Measurements from ENCODE around the gene SEPHS1. TPM values are rescaled to one million over a fixed set of nuclear protein-coding genes. Genes with fewer than 3 reads are reported as not detected.
"Not testable (repeated sequence)": the region's sequence is repeated elsewhere in the genome, so short reads cannot be mapped to it uniquely, and the experiment has no call there.

Gene SEPHS1
- polyA plus RNA-seq, 1 of the 3 experiments (the other 2 are of a cell fraction) = 64.8 TPM

DNA sequence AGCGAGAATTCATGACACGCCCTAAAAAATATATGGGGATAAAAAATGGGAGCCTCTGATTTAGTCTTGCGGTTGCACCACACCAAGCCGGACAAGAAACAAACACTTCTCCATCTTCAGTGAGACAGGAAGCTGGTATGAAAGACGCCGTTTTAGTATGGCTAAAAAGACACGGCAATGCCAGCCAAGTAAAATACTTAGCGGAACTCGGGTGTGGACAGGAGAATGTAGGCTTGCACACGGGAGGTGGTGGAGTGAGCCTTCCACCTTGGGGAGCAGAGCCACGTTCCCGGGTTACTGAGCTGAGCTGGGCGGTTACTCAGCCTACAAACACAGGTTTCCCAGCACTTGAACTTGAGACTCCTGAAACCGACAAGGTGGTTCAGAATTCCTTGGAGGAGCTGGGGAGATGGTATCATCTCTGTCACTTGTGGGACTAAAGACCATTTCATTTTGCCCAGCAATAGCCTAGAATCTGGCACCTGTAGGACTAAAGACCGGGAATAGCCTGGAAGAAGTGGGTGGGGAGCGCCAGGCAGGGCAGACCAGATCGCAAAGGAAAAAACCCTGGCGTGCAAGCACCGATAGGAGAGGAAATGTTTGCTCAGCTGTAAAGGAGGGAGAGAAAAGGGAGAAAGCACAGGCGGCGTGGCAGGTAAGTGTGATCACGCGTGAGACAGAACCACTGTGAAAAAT, 34.8 kb upstream of the SEPHS1 start:
- peak overlapping the region; percentile 83 for H3K4me2 ChIP-seq

DNA sequence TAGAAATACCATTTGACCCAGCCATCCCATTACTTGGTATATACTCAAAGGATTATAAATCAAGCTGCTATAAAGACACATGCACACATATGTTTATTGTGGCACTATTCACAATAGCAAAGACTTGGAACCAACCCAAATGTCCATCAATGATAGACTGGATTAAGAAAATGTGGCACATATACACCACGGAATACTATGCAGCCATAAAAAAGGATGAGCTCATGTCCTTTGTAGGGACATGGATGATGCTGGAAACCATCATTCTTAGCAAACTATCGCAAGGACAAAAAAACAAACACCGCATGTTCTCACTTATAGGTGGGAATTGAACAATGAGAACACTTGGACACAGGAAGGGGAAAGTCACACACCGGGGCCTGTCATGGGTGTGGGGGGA, 31.0 kb upstream of the SEPHS1 start:
- H3K79me2 ChIP-seq (ENCODE audit: insufficient read depth); H3K9ac ChIP-seq; H3K4me2 ChIP-seq; H2AFZ ChIP-seq (ENCODE audit: low read depth); POLR2A ChIA-PET; H3K36me3 ChIP-seq (replicated peaks in 1 of 2; ENCODE audit: control insufficient read depth in 1 of 2, insufficient read depth in 2 of 2, low read length in 1 of 2); H3F3A ChIP-seq (replicated peaks; ENCODE audit: insufficient read depth); H3K4me1 ChIP-seq (ENCODE audit: control insufficient read depth in 1 of 2, insufficient read depth in 2 of 2, low read depth in 1 of 2, low read length in 1 of 2); DNase-seq; H3K9me2 ChIP-seq; H3K9me3 ChIP-seq; H4K20me1 ChIP-seq (ENCODE audit: insufficient read depth); H3K4me3 ChIP-seq (ENCODE audit: low read depth in 2 of 2, low read length in 1 of 2); H3K27ac ChIP-seq (ENCODE audit: low read depth in 2 of 2, low read length in 1 of 2): not testable (repeated sequence)
- peaks cover 24% of the 10 kb centered on the region for H3K27me3 ChIP-seq (ENCODE audit: insufficient read depth)
- CTCF ChIA-PET = interaction anchor here (9.1 kb wide), 1 partner anchor 64 kb away, joined by 116 read pairs; no protein-coding TSS in a partner anchor
- WGBS (ENCODE audit: low lambda C conversion rate) = 35% methylated on average over 4 of the region's 4 CpGs

More for the DNA sequence above, 34.8 kb upstream of the SEPHS1 start:
- Histone ChIP-seq H3F3A (replicated peaks; ENCODE audit: insufficient read depth) (no peaks in the 10 kb centered on the region), H2AFZ (ENCODE audit: low read depth) (peak overlapping the region; percentile 50), H3K27ac (ENCODE audit: low read depth in 2 of 2, low read length in 1 of 2) (no peak overlapping the region), H3K9me2 (no peaks in the 10 kb centered on the region), H4K20me1 (ENCODE audit: insufficient read depth) (no peaks in the 10 kb centered on the region), H3K36me3 (replicated peaks in 1 of 2; ENCODE audit: control insufficient read depth in 1 of 2, insufficient read depth in 2 of 2, low read length in 1 of 2) (no peaks in the 10 kb centered on the region), H3K9me3 (no peaks in the 10 kb centered on the region), H3K9ac (no peak overlapping the region), H3K4me1 (ENCODE audit: control insufficient read depth in 1 of 2, insufficient read depth in 2 of 2, low read depth in 1 of 2, low read length in 1 of 2) (peaks cover 0 to 8% of the 10 kb centered on the region in 2 experiments; a peak in 1 of 4 replicates), H3K27me3 (ENCODE audit: insufficient read depth) (peaks cover 29% of the 10 kb centered on the region), H3K79me2 (ENCODE audit: insufficient read depth) (no peaks in the 10 kb centered on the region), H3K4me3 (ENCODE audit: low read depth in 2 of 2, low read length in 1 of 2) (peak overlapping the region; percentile 37 to 60)
- 7% methylated on average over 23 of the region's 23 CpGs for WGBS (ENCODE audit: low lambda C conversion rate)
- POLR2A ChIA-PET = no interaction called here
- TF ChIP-seq POLR2AphosphoS5 (IDR thresholded peaks at IDR 0.05; ENCODE audit: low read depth, low read length) = no peak
- TF ChIP-seq FOXM1 (IDR thresholded peaks at IDR 0.05; ENCODE audit: low read depth) = no peak
- no peak for TF ChIP-seq ELF1 (IDR thresholded peaks at IDR 0.05)
- no peak for TF ChIP-seq SMC3 (IDR thresholded peaks at IDR 0.05; ENCODE audit: low read depth, low read length)
- TF ChIP-seq, protein P1, sequence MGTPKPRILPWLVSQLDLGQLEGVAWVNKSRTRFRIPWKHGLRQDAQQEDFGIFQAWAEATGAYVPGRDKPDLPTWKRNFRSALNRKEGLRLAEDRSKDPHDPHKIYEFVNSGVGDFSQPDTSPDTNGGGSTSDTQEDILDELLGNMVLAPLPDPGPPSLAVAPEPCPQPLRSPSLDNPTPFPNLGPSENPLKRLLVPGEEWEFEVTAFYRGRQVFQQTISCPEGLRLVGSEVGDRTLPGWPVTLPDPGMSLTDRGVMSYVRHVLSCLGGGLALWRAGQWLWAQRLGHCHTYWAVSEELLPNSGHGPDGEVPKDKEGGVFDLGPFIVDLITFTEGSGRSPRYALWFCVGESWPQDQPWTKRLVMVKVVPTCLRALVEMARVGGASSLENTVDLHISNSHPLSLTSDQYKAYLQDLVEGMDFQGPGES (IDR thresholded peaks at IDR 0.05; ENCODE audit: low read depth, low read length) = no peak
- no peak for TF ChIP-seq FOXJ3 (CRISPR knock-in tag; IDR thresholded peaks at IDR 0.05)
- no peak for TF ChIP-seq MEF2A (IDR thresholded peaks at IDR 0.05; ENCODE audit: borderline replicate concordance, low read depth)
- TF ChIP-seq, protein P2, sequence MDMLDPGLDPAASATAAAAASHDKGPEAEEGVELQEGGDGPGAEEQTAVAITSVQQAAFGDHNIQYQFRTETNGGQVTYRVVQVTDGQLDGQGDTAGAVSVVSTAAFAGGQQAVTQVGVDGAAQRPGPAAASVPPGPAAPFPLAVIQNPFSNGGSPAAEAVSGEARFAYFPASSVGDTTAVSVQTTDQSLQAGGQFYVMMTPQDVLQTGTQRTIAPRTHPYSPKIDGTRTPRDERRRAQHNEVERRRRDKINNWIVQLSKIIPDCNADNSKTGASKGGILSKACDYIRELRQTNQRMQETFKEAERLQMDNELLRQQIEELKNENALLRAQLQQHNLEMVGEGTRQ (IDR thresholded peaks at IDR 0.05; ENCODE audit: borderline replicate concordance, low read depth, low read length) = no peak
- no peak for TF ChIP-seq FOSL2 (IDR thresholded peaks at IDR 0.05; ENCODE audit: borderline replicate concordance, low read depth)
- no peak for TF ChIP-seq TCF12 (IDR thresholded peaks at IDR 0.05)
- TF ChIP-seq, protein P3, sequence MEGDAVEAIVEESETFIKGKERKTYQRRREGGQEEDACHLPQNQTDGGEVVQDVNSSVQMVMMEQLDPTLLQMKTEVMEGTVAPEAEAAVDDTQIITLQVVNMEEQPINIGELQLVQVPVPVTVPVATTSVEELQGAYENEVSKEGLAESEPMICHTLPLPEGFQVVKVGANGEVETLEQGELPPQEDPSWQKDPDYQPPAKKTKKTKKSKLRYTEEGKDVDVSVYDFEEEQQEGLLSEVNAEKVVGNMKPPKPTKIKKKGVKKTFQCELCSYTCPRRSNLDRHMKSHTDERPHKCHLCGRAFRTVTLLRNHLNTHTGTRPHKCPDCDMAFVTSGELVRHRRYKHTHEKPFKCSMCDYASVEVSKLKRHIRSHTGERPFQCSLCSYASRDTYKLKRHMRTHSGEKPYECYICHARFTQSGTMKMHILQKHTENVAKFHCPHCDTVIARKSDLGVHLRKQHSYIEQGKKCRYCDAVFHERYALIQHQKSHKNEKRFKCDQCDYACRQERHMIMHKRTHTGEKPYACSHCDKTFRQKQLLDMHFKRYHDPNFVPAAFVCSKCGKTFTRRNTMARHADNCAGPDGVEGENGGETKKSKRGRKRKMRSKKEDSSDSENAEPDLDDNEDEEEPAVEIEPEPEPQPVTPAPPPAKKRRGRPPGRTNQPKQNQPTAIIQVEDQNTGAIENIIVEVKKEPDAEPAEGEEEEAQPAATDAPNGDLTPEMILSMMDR (IDR thresholded peaks at IDR 0.05) = no peak
- no peak for TF ChIP-seq RCOR1 (IDR thresholded peaks at IDR 0.05; ENCODE audit: low read length)
- no peak for TF ChIP-seq SIN3A (IDR thresholded peaks at IDR 0.05; ENCODE audit: borderline replicate concordance, low read depth, low read length)
- TF ChIP-seq, protein P4, sequence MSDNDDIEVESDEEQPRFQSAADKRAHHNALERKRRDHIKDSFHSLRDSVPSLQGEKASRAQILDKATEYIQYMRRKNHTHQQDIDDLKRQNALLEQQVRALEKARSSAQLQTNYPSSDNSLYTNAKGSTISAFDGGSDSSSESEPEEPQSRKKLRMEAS (IDR thresholded peaks at IDR 0.05; ENCODE audit: low read depth) = no peak
- no peak for TF ChIP-seq CHD2 (IDR thresholded peaks at IDR 0.05; ENCODE audit: low read length, partially characterized antibody)
- no peak for TF ChIP-seq TAF1 (IDR thresholded peaks at IDR 0.05; ENCODE audit: borderline replicate concordance, low read depth, low read length)
- TF ChIP-seq NRF1 (IDR thresholded peaks at IDR 0.05; ENCODE audit: low read depth, low read length) = no peak
- no peak for TF ChIP-seq JUND (IDR thresholded peaks at IDR 0.05)
- TF ChIP-seq, protein P5, sequence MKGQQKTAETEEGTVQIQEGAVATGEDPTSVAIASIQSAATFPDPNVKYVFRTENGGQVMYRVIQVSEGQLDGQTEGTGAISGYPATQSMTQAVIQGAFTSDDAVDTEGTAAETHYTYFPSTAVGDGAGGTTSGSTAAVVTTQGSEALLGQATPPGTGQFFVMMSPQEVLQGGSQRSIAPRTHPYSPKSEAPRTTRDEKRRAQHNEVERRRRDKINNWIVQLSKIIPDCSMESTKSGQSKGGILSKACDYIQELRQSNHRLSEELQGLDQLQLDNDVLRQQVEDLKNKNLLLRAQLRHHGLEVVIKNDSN (IDR thresholded peaks at IDR 0.05; ENCODE audit: borderline replicate concordance, low read depth) = no peak
- TF ChIP-seq MXI1 (IDR thresholded peaks at IDR 0.05; ENCODE audit: low read depth, low read length) = no peak
- CTCF ChIA-PET = interaction anchor here (0.7 to 6.1 kb wide), 5 partner anchors 11 to 221 kb away, joined by 3 to 49 read pairs (median 3); partner anchors contain the start of gene MCM10
- DNase-seq = no peak

Data from SK-N-SH (cell line).